ENCODE measurements around the gene RSPO3.

Gene RSPO3

DNA sequence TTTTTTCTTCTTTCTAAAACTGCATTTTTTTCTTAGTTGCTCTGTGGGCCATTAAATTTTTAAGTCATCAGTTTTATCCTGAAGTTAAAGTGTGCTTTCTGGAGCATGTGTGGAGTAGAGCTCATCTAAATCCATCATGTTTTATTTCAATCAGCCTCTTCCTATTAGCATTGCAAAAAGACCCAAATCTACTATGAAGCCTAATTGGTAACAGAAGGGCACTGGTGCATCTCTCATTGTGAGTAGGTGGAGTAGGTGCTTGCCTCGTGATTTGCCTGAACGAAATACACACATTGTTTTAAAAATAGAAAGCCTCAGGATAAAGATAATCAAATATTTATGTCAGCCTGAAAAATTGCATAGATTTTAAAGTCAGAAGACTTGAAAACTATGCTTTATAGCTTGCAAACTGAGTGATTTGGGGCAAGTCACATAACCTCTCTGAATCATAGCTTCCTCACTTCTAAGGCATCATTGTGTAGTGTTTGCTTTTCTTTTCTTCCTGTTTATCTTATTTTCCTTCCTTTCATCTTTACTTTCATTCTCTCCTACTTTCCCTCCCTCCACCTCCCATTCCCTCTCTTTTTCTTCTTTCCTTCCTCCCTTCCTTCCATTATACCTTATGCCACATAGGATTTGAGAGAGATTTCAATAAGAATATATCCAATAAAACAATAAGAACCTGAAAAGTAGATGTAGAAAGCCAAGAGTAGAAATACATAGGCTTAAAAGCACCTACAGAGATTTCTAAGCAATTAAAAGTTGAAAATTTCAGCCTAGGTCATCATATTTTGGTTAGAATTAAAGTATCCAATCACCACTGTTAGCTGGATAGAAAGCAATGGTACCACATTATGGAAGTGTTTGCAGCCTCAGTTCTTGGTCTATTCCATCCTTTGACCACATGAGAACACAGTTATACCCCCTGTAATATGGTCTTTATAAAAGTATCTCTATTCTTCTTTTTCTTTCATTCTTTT is 98.6 kb downstream of the RSPO3 start:
- H3K4me3 ChIP-seq (ENCODE audit: low read depth, low read length) = no peak overlapping the region
- H3K4me1 ChIP-seq (ENCODE audit: control insufficient read depth, insufficient read depth, low read length) = no peaks in the 10 kb centered on the region
- POLR2A ChIA-PET = no interaction called here
- CTCF ChIA-PET = interaction anchor here (1.2 kb wide), 1 partner anchor 29 kb away, joined by 4 read pairs; no protein-coding TSS in a partner anchor
- no peaks in the 10 kb centered on the region for H3K9me3 ChIP-seq (ENCODE audit: control insufficient read depth, insufficient read depth, low read depth, low read length)
- TF ChIP-seq SP2 (tag by site-specific recombination; IDR thresholded peaks at IDR 0.05) = no peak
- no peak for TF ChIP-seq ZNF571 (tag by site-specific recombination; IDR thresholded peaks at IDR 0.05)
- TF ChIP-seq PRDM1 (tag by site-specific recombination; IDR thresholded peaks at IDR 0.05) = peak; percentile 75
- H3K27ac ChIP-seq (ENCODE audit: extremely low read depth, low read depth, low read length) = no peak overlapping the region
- H3K36me3 ChIP-seq (ENCODE audit: control insufficient read depth in 2 of 2, insufficient read depth in 1 of 2, low read length in 2 of 2) = no peaks in the 10 kb centered on the region

DNA sequence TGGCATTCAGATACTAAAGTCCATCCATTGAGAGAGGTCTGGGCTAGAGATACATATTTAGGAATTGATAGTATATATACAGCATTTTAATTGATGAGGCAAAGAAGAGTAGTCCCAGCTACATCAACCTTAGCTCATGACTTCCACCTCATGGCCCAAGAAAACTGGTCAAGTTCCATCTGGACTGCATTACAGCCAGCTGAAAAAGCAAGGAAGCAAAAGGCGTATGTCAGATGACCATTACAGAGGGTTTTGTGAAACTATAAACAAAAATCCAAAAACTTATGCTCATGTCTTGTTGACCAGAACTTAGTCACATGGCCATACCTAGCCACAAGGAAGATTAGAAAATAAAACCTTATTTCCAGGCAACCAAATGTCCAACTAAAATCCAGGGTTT is 101.4 kb downstream of the RSPO3 start:
- no peaks in the 10 kb centered on the region for H3K4me1 ChIP-seq (ENCODE audit: control insufficient read depth, insufficient read depth, low read length)
- POLR2A ChIA-PET = no interaction called here

DNA sequence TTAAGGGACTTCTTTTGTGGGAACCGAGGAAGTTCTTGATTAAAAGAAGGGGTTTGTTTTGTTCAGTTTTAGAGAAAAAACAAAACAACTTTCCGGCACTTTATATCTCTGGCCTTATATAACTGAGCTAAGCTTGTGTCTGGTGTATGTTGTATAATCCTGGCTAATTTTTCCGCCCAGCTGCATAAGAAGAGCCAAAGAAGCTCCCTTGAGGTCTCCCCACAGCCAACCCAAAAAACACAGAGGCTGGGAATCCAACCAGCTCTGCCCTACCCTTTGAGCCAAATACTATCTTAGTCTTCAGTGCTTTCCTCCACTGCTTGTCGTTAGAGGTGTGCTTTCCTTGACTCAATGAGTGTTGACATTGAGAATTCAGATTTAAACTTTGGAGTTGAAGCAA is 102.7 kb downstream of the RSPO3 start:
- CTCF ChIA-PET = interaction anchor here (1.3 kb wide), 1 partner anchor 45 kb away, joined by 3 read pairs; no protein-coding TSS in a partner anchor
- H3K4me1 ChIP-seq (ENCODE audit: control insufficient read depth, insufficient read depth, low read length) = no peaks in the 10 kb centered on the region
- no peaks in the 10 kb centered on the region for H3K36me3 ChIP-seq (ENCODE audit: control insufficient read depth in 2 of 2, insufficient read depth in 1 of 2, low read length in 2 of 2)
- POLR2A ChIA-PET = no interaction called here
- H3K27ac ChIP-seq (ENCODE audit: extremely low read depth, low read depth, low read length) = no peak overlapping the region
- H3K4me3 ChIP-seq (ENCODE audit: low read depth, low read length) = no peak overlapping the region
- TF ChIP-seq GLI4 (tag by site-specific recombination; IDR thresholded peaks at IDR 0.05) (no peak), SCRT2 (tag by site-specific recombination; IDR thresholded peaks at IDR 0.05) (no peak)
- H3K9me3 ChIP-seq (ENCODE audit: control insufficient read depth, insufficient read depth, low read depth, low read length) = no peaks in the 10 kb centered on the region

More for the DNA sequence above, 101.4 kb downstream of the RSPO3 start:
- TF ChIP-seq, protein P1, sequence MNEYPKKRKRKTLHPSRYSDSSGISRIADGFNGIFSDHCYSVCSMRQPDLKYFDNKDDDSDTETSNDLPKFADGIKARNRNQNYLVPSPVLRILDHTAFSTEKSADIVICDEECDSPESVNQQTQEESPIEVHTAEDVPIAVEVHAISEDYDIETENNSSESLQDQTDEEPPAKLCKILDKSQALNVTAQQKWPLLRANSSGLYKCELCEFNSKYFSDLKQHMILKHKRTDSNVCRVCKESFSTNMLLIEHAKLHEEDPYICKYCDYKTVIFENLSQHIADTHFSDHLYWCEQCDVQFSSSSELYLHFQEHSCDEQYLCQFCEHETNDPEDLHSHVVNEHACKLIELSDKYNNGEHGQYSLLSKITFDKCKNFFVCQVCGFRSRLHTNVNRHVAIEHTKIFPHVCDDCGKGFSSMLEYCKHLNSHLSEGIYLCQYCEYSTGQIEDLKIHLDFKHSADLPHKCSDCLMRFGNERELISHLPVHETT (tag by site-specific recombination; IDR thresholded peaks at IDR 0.05) = no peak
- no peak for TF ChIP-seq ZNF175 (tag by site-specific recombination; IDR thresholded peaks at IDR 0.05)
- no peak overlapping the region for H3K4me3 ChIP-seq (ENCODE audit: low read depth, low read length)
- no peaks in the 10 kb centered on the region for H3K36me3 ChIP-seq (ENCODE audit: control insufficient read depth in 2 of 2, insufficient read depth in 1 of 2, low read length in 2 of 2)
- no peak overlapping the region for H3K27ac ChIP-seq (ENCODE audit: extremely low read depth, low read depth, low read length)
- CTCF ChIA-PET = interaction anchor here (0.6 to 0.7 kb wide), 2 partner anchors 553 to 856 kb away, joined by 3 to 4 read pairs; no protein-coding TSS in a partner anchor
- H3K9me3 ChIP-seq (ENCODE audit: control insufficient read depth, insufficient read depth, low read depth, low read length) = no peaks in the 10 kb centered on the region

DNA sequence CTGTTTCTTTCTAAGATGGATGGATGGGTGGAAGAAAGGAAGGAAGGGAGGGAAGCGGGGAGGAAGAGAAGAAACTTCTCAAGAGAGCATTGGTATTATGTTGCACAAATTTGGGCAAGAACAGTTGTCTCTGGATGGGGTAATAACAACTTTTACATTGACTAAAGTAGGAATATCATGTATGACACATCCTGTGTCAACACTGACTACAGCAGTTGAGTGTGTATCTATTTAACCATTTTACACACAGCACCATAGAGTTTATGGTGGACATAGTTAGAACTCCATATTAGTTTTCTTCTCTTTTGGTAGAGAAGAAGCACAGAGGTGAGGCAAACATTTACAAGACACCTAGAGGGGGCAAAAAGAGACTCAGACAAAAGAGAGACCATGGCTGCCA is 103.9 kb downstream of the RSPO3 start:
- Histone ChIP-seq H3K9me3 (ENCODE audit: control insufficient read depth, insufficient read depth, low read depth, low read length) (no peaks in the 10 kb centered on the region), H3K4me1 (ENCODE audit: control insufficient read depth, insufficient read depth, low read length) (no peaks in the 10 kb centered on the region), H3K36me3 (ENCODE audit: control insufficient read depth in 2 of 2, insufficient read depth in 1 of 2, low read length in 2 of 2) (no peaks in the 10 kb centered on the region), H3K4me3 (ENCODE audit: low read depth, low read length) (no peak overlapping the region), H3K27ac (ENCODE audit: extremely low read depth, low read depth, low read length) (no peak overlapping the region)
- TF ChIP-seq, protein P2, sequence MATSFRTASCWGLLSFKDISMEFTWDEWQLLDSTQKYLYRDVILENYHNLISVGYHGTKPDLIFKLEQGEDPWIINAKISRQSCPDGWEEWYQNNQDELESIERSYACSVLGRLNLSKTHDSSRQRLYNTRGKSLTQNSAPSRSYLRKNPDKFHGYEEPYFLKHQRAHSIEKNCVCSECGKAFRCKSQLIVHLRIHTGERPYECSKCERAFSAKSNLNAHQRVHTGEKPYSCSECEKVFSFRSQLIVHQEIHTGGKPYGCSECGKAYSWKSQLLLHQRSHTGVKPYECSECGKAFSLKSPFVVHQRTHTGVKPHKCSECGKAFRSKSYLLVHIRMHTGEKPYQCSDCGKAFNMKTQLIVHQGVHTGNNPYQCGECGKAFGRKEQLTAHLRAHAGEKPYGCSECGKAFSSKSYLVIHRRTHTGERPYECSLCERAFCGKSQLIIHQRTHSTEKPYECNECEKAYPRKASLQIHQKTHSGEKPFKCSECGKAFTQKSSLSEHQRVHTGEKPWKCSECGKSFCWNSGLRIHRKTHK (tag by site-specific recombination; IDR thresholded peaks at IDR 0.05) = no peak
- TF ChIP-seq, protein P3, sequence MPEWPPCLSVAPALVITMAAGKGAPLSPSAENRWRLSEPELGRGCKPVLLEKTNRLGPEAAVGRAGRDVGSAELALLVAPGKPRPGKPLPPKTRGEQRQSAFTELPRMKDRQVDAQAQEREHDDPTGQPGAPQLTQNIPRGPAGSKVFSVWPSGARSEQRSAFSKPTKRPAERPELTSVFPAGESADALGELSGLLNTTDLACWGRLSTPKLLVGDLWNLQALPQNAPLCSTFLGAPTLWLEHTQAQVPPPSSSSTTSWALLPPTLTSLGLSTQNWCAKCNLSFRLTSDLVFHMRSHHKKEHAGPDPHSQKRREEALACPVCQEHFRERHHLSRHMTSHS (tag by site-specific recombination; IDR thresholded peaks at IDR 0.05) = no peak
- TF ChIP-seq, protein P4, sequence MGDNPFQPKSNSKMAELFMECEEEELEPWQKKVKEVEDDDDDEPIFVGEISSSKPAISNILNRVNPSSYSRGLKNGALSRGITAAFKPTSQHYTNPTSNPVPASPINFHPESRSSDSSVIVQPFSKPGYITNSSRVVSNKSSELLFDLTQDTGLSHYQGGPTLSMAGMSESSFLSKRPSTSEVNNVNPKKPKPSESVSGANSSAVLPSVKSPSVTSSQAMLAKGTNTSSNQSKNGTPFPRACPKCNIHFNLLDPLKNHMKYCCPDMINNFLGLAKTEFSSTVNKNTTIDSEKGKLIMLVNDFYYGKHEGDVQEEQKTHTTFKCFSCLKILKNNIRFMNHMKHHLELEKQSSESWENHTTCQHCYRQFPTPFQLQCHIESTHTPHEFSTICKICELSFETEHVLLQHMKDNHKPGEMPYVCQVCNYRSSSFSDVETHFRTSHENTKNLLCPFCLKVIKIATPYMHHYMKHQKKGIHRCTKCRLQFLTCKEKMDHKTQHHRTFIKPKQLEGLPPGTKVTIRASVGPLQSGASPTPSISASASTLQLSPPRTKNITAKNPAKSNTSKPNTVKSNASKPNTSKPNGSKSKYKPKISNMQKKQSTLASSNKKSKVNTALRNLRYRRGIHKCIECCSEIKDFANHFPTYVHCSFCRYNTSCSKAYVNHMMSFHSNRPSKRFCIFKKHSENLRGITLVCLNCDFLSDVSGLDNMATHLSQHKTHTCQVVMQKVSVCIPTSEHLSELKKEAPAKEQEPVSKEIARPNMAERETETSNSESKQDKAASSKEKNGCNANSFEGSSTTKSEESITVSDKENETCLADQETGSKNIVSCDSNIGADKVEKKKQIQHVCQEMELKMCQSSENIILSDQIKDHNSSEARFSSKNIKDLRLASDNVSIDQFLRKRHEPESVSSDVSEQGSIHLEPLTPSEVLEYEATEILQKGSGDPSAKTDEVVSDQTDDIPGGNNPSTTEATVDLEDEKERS (tag by site-specific recombination; IDR thresholded peaks at IDR 0.05) = no peak
- TF ChIP-seq ZNF223 (tag by site-specific recombination; IDR thresholded peaks at IDR 0.05) = no peak
- TF ChIP-seq, protein P5, sequence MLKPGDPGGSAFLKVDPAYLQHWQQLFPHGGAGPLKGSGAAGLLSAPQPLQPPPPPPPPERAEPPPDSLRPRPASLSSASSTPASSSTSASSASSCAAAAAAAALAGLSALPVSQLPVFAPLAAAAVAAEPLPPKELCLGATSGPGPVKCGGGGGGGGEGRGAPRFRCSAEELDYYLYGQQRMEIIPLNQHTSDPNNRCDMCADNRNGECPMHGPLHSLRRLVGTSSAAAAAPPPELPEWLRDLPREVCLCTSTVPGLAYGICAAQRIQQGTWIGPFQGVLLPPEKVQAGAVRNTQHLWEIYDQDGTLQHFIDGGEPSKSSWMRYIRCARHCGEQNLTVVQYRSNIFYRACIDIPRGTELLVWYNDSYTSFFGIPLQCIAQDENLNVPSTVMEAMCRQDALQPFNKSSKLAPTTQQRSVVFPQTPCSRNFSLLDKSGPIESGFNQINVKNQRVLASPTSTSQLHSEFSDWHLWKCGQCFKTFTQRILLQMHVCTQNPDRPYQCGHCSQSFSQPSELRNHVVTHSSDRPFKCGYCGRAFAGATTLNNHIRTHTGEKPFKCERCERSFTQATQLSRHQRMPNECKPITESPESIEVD (tag by site-specific recombination; IDR thresholded peaks at IDR 0.05) = no peak
- TF ChIP-seq MYNN (tag by site-specific recombination; IDR thresholded peaks at IDR 0.05; ENCODE audit: borderline replicate concordance) = no peak
- TF ChIP-seq ZNF555 (tag by site-specific recombination; conservative IDR thresholded peaks at IDR 0.05) = no peak
- TF ChIP-seq ZNF843 (tag by site-specific recombination; IDR thresholded peaks at IDR 0.05) = no peak
- TF ChIP-seq ZNF239 (tag by site-specific recombination; IDR thresholded peaks at IDR 0.05) = no peak
- TF ChIP-seq ZNF529 (tag by site-specific recombination; IDR thresholded peaks at IDR 0.05; ENCODE audit: insufficient replicate concordance) = no peak
- ChIA-PET CTCF (interaction anchor here (1.3 kb wide), 1 partner anchor 44 kb away, joined by 3 read pairs; no protein-coding TSS in a partner anchor), POLR2A (no interaction called here)

All from HEK293 (cell line).